Neural progenitor cell (in vitro differentiated cells): ENCODE results near the gene TXN2. TPM values are rescaled to one million over a fixed set of nuclear protein-coding genes. Genes with fewer than 3 reads are reported as not detected.

Experiments used
- DNase-seq: peaks from one replicate; pipeline ENCODE4 v3.0.0-alpha.2; 2016; ENCODE audit warnings: low spot score
- H2AFZ ChIP-seq: fragments of 200-600 bp; sonication (generic); replicated peaks from 2 replicates; pipeline ENCODE4 v1.6.1; 2016; ENCODE audit warnings: antibody characterized with exemption
- H3F3A ChIP-seq: fragments of 200-600 bp; sonication (generic); 2 replicates; pipeline ENCODE4 v1.6.1; 2016; ENCODE audit warnings: antibody characterized with exemption, low read depth
- H3K27ac ChIP-seq: fragments of 200-600 bp; sonication (generic); 2 replicates; pipeline ENCODE4 v1.5.1; 2016; ENCODE audit warnings: mild to moderate bottlenecking
- H3K27me3 ChIP-seq: fragments of 200-600 bp; sonication (generic); 2 replicates; pipeline ENCODE4 v1.6.1; 2016; ENCODE audit warnings: mild to moderate bottlenecking, moderate library complexity
- H3K36me3 ChIP-seq: fragments of 200-600 bp; sonication (generic); 2 replicates; pipeline ENCODE4 v1.5.1; 2016
- H3K4me1 ChIP-seq: fragments of 200-600 bp; sonication (generic); 2 replicates; pipeline ENCODE4 v1.6.1; 2016; ENCODE audit warnings: mixed run types
- H3K4me2 ChIP-seq: fragments of 200-600 bp; sonication (generic); 2 replicates; pipeline ENCODE4 v1.6.1; 2016
- H3K4me3 ChIP-seq: fragments of 200-600 bp; sonication (generic); 2 replicates; pipeline ENCODE4 v1.5.1; 2016
- H3K79me2 ChIP-seq: fragments of 200-600 bp; sonication (generic); 2 replicates; pipeline ENCODE4 v1.6.1; 2016; ENCODE audit warnings: low read depth
- H3K9ac ChIP-seq: fragments of 200-600 bp; sonication (generic); 2 replicates; pipeline ENCODE4 v1.6.1; 2016
- H3K9me3 ChIP-seq: fragments of 200-600 bp; sonication (generic); 2 replicates; pipeline ENCODE4 v1.5.1; 2016; ENCODE audit warnings: low read depth
- H4K20me1 ChIP-seq: fragments of 200-600 bp; sonication (generic); 2 replicates; pipeline ENCODE4 v1.6.1; 2016; ENCODE audit warnings: low read depth
- H3K27ac Mint-ChIP-seq: 3 replicates; pipeline ENCODE4 v1.8.0; 2021; ENCODE audit warnings: mixed read lengths
- H3K27me3 Mint-ChIP-seq: 2 replicates; pipeline ENCODE4 v1.8.0; 2022; ENCODE audit warnings: low read depth, mild to moderate bottlenecking, inconsistent platforms, moderate library complexity, mixed read lengths; ENCODE audit not compliant: insufficient read depth
- H3K36me3 Mint-ChIP-seq: 3 replicates; pipeline ENCODE4 v1.8.0; 2021; ENCODE audit warnings: mixed read lengths
- H3K4me1 Mint-ChIP-seq: 3 replicates; pipeline ENCODE4 v1.8.0; 2021; ENCODE audit warnings: mixed read lengths
- H3K4me3 Mint-ChIP-seq: 3 replicates; pipeline ENCODE4 v1.8.0; 2021; ENCODE audit warnings: mild to moderate bottlenecking, moderate library complexity, mixed read lengths
- H3K9me3 Mint-ChIP-seq: 3 replicates; pipeline ENCODE4 v1.8.0; 2020; ENCODE audit warnings: mixed read lengths
- CTCF ChIP-seq: fragments of 200-600 bp; sonication (generic); IDR thresholded peaks from 2 replicates; pipeline ENCODE4 v1.5.1; 2017; ENCODE audit warnings: antibody characterized with exemption, mild to moderate bottlenecking
- EZH2 ChIP-seq: fragments of 200-600 bp; sonication (generic); IDR thresholded peaks from 2 replicates; pipeline ENCODE4 v1.6.1; 2017; ENCODE audit warnings: antibody characterized with exemption, mild to moderate bottlenecking, moderate library complexity
- EZH2phosphoT487 ChIP-seq: fragments of 200-600 bp; sonication (generic); IDR thresholded peaks from 2 replicates; pipeline ENCODE4 v1.6.1; 2017; ENCODE audit warnings: antibody characterized with exemption
- total RNA-seq: library from RNA; depleted of rRNA; stranded (reverse); fragments of >200 nt; gene quantifications from 2 replicates; pipeline ENCODE4 v1.2.3, GENCODE V29; 2015; ENCODE audit warnings: low replicate concordance

TXN2 gene
- total RNA-seq, 1 donor from 2014 or later: 19.8 TPM

GRCh38 chr22:36433318-36434231 is 47.9 kb downstream of the TXN2 start:
- H3K4me3 ChIP-seq: no peak overlapping the region
- H3K36me3 Mint-ChIP-seq: no peaks in the 10 kb centered on the region
- H3K27ac ChIP-seq: no peak overlapping the region
- H4K20me1 ChIP-seq: no peaks in the 10 kb centered on the region
- H3K9me3 ChIP-seq: no peaks in the 10 kb centered on the region
- TF ChIP-seq EZH2phosphoT487: no peak
- no peak for TF ChIP-seq CTCF
- TF ChIP-seq EZH2: no peak
- no peak overlapping the region for H3K4me3 Mint-ChIP-seq
- H3K27me3 Mint-ChIP-seq: peaks cover 7% of the 10 kb centered on the region
- H3K4me1 Mint-ChIP-seq: peaks cover 51% of the 10 kb centered on the region
- H3K36me3 ChIP-seq: no peaks in the 10 kb centered on the region
- H3K4me2 ChIP-seq: no peak overlapping the region
- H3K9me3 Mint-ChIP-seq: no peaks in the 10 kb centered on the region
- no peak overlapping the region for H3K9ac ChIP-seq
- no peak for DNase-seq
- H3K4me1 ChIP-seq: peaks cover 33% of the 10 kb centered on the region
- H3K27ac Mint-ChIP-seq: peak overlapping the region; percentile 87
- H3K27me3 ChIP-seq: no peaks in the 10 kb centered on the region
- H3K79me2 ChIP-seq: no peaks in the 10 kb centered on the region
- no peak overlapping the region for H2AFZ ChIP-seq
- peaks cover 22% of the 10 kb centered on the region for H3F3A ChIP-seq

- peaks cover 33% of the 10 kb centered on the region for H3K4me1 ChIP-seq
- H3K79me2 ChIP-seq: no peaks in the 10 kb centered on the region
- H3K27me3 Mint-ChIP-seq: peaks cover 7% of the 10 kb centered on the region
- H3K4me3 ChIP-seq: no peak overlapping the region
- H3K4me2 ChIP-seq: no peak overlapping the region
- H3K9me3 ChIP-seq: no peaks in the 10 kb centered on the region
- H3K9me3 Mint-ChIP-seq: no peaks in the 10 kb centered on the region
- peak overlapping the region; percentile 85 for H3K27ac Mint-ChIP-seq
- H3K4me3 Mint-ChIP-seq: peak overlapping the region; percentile 43
- TF ChIP-seq CTCF (no peak), EZH2 (no peak), EZH2phosphoT487 (no peak)
- H2AFZ ChIP-seq: peak overlapping the region; percentile 57
- H4K20me1 ChIP-seq: no peaks in the 10 kb centered on the region
- H3K36me3 Mint-ChIP-seq: no peaks in the 10 kb centered on the region
- peaks cover 51% of the 10 kb centered on the region for H3K4me1 Mint-ChIP-seq
- H3K27me3 ChIP-seq: no peaks in the 10 kb centered on the region
- H3K9ac ChIP-seq: no peak overlapping the region
- H3K36me3 ChIP-seq: no peaks in the 10 kb centered on the region
- peaks cover 22% of the 10 kb centered on the region for H3F3A ChIP-seq
- no peak for DNase-seq
- H3K27ac ChIP-seq: no peak overlapping the region
These were observed 48.7 kb downstream of the TXN2 start for GRCh38 chr22:36432592-36433317.

DNA sequence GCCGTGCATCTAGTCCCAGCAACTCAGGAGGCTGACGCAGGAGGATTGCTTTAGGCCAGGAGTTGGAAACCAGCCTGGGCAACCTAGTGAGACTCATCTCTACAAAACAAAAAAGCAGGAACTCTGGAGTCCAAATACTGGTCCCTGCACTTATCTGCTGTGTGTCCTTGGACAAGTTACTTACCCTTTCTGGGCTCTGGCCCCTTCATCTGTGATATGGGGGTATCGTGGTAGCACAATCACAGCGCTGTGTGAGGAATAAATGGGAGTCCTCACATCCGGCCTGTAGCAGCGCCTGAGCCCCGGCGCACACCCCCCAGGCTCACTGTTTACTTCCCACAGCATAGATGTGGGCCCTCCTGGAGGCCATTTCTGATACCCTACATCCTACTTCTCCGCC is 49.5 kb downstream of the TXN2 start:
- Histone ChIP-seq H3K27ac (no peak overlapping the region), H3K79me2 (no peaks in the 10 kb centered on the region), H3K9me3 (no peaks in the 10 kb centered on the region), H3K4me1 (peaks cover 33% of the 10 kb centered on the region), H3K4me2 (no peak overlapping the region), H4K20me1 (no peaks in the 10 kb centered on the region), H3F3A (peaks cover 27% of the 10 kb centered on the region), H3K9ac (no peak overlapping the region), H3K36me3 (no peaks in the 10 kb centered on the region), H2AFZ (no peak overlapping the region), H3K4me3 (no peak overlapping the region), H3K27me3 (no peaks in the 10 kb centered on the region)
- Mint-ChIP-seq H3K36me3 (no peaks in the 10 kb centered on the region), H3K27me3 (peaks cover 7% of the 10 kb centered on the region), H3K27ac (no peak overlapping the region), H3K4me3 (no peak overlapping the region), H3K9me3 (no peaks in the 10 kb centered on the region), H3K4me1 (peaks cover 51% of the 10 kb centered on the region)
- TF ChIP-seq EZH2phosphoT487 (no peak), CTCF (no peak), EZH2 (no peak)
- no peak for DNase-seq
